Astrocyte (in vitro differentiated cells and primary cell): ENCODE measurements around the gene COPRS. TPM values are rescaled to one million over a fixed set of nuclear protein-coding genes. Genes with fewer than 3 reads are reported as not detected.

ENCODE experiments used
- DNase-seq: peaks from one replicate; pipeline ENCODE4 v3.0.0-alpha.2; 2010; ENCODE audit warnings: low read depth
- FAIRE-seq: peaks from 2 replicates; lab custom pipeline; 2011; peaks lifted over from hg19 to GRCh38; lab: Jason Lieb, UNC
- H2AFZ ChIP-seq: 2 replicates; pipeline ENCODE4 v1.6.0; 2012; ENCODE audit warnings: low read depth, low read length, inconsistent platforms
- H3K27ac ChIP-seq: 2 replicates; pipeline ENCODE4 v1.5.1; 2011; ENCODE audit warnings: low read depth, low read length, inconsistent platforms
- H3K27me3 ChIP-seq: 2 replicates; pipeline ENCODE4 v1.6.0; 2011; ENCODE audit warnings: low read length, inconsistent platforms; ENCODE audit not compliant: insufficient read depth
- H3K36me3 ChIP-seq: 2 replicates; pipeline ENCODE4 v1.5.1; 2011; ENCODE audit warnings: low read length, inconsistent platforms; ENCODE audit not compliant: insufficient read depth
- H3K4me1 ChIP-seq: 2 replicates; pipeline ENCODE4 v1.5.1; 2011; ENCODE audit warnings: low read length, inconsistent platforms; ENCODE audit not compliant: insufficient read depth
- H3K4me2 ChIP-seq: 2 replicates; pipeline ENCODE4 v1.6.0; 2012; ENCODE audit warnings: low read length, inconsistent platforms
- H3K4me3 ChIP-seq: 2 replicates; pipeline ENCODE4 v1.5.1; 2011; ENCODE audit warnings: low read depth, mild to moderate bottlenecking, low read length, inconsistent platforms; ENCODE audit not compliant: insufficient read depth
- H3K79me2 ChIP-seq: 2 replicates; pipeline ENCODE4 v1.6.0; 2012; ENCODE audit warnings: mild to moderate bottlenecking, low read length, inconsistent platforms; ENCODE audit not compliant: insufficient read depth
- H3K9ac ChIP-seq: 2 replicates; pipeline ENCODE4 v1.6.0; 2012; ENCODE audit warnings: mild to moderate bottlenecking, low read length, inconsistent platforms
- H3K9me3 ChIP-seq: 2 replicates; pipeline ENCODE4 v1.5.1; 2012; ENCODE audit warnings: low read depth, mild to moderate bottlenecking, low read length, inconsistent platforms; ENCODE audit not compliant: insufficient read depth
- H4K20me1 ChIP-seq: 2 replicates; pipeline ENCODE4 v1.6.0; 2012; ENCODE audit warnings: low read length, inconsistent platforms; ENCODE audit not compliant: insufficient read depth
- H3K27ac Mint-ChIP-seq: one replicate; pipeline ENCODE4 v1.8.0; 2021; ENCODE audit warnings: mild to moderate bottlenecking, mixed read lengths; ENCODE audit not compliant: unreplicated experiment
- H3K27me3 Mint-ChIP-seq: one replicate; pipeline ENCODE4 v1.8.0; 2021; ENCODE audit warnings: low read depth, mixed read lengths; ENCODE audit not compliant: unreplicated experiment
- H3K36me3 Mint-ChIP-seq: one replicate; pipeline ENCODE4 v1.8.0; 2021; ENCODE audit warnings: low read depth, mixed read lengths; ENCODE audit not compliant: unreplicated experiment
- H3K4me1 Mint-ChIP-seq: one replicate; pipeline ENCODE4 v1.8.0; 2021; ENCODE audit warnings: low read depth, mixed read lengths; ENCODE audit not compliant: unreplicated experiment
- H3K4me3 Mint-ChIP-seq: one replicate; pipeline ENCODE4 v1.8.0; 2021; ENCODE audit warnings: mild to moderate bottlenecking, moderate library complexity, mixed read lengths; ENCODE audit not compliant: unreplicated experiment
- H3K9me3 Mint-ChIP-seq: one replicate; pipeline ENCODE4 v1.8.0; 2021; ENCODE audit warnings: mild to moderate bottlenecking, mixed read lengths; ENCODE audit not compliant: unreplicated experiment
- EZH2 ChIP-seq: IDR thresholded peaks from 2 replicates; pipeline ENCODE4 v1.6.1; 2012; ENCODE audit warnings: mild to moderate bottlenecking, low read length, inconsistent platforms; ENCODE audit not compliant: insufficient read depth
- total RNA-seq: library from RNA; stranded (reverse); gene quantifications from 2 replicates; pipeline ENCODE4 v1.2.1, GENCODE V29; 2021
- TF ChIP-seq, protein P1 (sequence below): IDR thresholded peaks from 2 replicates; pipeline ENCODE4 v1.5.1; 2011; ENCODE audit warnings: low read depth, mild to moderate bottlenecking, inconsistent platforms, low read length, moderate library complexity; ENCODE audit not compliant: insufficient read depth

The COPRS gene
- total RNA-seq, 1 donor from 2014 or later = 27.8 TPM

DNA sequence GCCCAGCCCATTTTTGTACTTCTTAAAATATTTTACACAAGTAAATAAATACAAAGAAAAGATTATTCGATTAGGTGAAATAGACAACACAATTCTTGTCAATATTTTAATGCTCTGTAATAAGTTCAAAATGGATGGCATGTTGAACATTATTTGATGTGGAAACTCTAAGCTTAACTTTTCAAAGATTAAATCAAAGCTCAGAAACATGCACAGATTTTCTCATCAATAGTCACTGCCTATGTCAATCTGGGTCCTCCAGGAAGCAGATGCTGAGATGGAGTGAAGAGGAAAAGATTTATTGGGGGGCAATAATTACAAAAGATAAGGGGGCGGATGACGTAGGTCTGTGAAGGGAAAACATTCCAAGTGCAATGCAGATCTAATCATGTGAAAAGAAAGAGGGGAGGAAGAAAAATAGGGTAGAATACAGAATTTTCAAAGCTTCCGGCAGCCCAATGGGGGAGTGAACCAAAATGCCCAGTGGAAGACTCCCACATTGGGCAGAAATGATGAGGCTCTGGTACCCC is 50.5 kb downstream of the COPRS start:
- Mint-ChIP-seq H3K27me3 (peaks cover 4% of the 10 kb centered on the region), H3K36me3 (no peaks in the 10 kb centered on the region), H3K4me1 (no peaks in the 10 kb centered on the region), H3K4me3 (no peak overlapping the region), H3K27ac (no peak overlapping the region), H3K9me3 (peaks cover 16% of the 10 kb centered on the region)
- FAIRE-seq = no peak
- H3K4me2 ChIP-seq = no peak overlapping the region
- H3K4me3 ChIP-seq = no peak overlapping the region
- H2AFZ ChIP-seq = no peak overlapping the region
- H3K9ac ChIP-seq = no peak overlapping the region
- no peaks in the 10 kb centered on the region for H4K20me1 ChIP-seq
- no peaks in the 10 kb centered on the region for H3K4me1 ChIP-seq
- no peaks in the 10 kb centered on the region for H3K36me3 ChIP-seq
- no peaks in the 10 kb centered on the region for H3K27me3 ChIP-seq
- no peak overlapping the region for H3K27ac ChIP-seq
- no peaks in the 10 kb centered on the region for H3K9me3 ChIP-seq
- no peak for TF ChIP-seq EZH2
- TF ChIP-seq, protein P1, sequence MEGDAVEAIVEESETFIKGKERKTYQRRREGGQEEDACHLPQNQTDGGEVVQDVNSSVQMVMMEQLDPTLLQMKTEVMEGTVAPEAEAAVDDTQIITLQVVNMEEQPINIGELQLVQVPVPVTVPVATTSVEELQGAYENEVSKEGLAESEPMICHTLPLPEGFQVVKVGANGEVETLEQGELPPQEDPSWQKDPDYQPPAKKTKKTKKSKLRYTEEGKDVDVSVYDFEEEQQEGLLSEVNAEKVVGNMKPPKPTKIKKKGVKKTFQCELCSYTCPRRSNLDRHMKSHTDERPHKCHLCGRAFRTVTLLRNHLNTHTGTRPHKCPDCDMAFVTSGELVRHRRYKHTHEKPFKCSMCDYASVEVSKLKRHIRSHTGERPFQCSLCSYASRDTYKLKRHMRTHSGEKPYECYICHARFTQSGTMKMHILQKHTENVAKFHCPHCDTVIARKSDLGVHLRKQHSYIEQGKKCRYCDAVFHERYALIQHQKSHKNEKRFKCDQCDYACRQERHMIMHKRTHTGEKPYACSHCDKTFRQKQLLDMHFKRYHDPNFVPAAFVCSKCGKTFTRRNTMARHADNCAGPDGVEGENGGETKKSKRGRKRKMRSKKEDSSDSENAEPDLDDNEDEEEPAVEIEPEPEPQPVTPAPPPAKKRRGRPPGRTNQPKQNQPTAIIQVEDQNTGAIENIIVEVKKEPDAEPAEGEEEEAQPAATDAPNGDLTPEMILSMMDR = no peak
- no peaks in the 10 kb centered on the region for H3K79me2 ChIP-seq
- no peak for DNase-seq

DNA sequence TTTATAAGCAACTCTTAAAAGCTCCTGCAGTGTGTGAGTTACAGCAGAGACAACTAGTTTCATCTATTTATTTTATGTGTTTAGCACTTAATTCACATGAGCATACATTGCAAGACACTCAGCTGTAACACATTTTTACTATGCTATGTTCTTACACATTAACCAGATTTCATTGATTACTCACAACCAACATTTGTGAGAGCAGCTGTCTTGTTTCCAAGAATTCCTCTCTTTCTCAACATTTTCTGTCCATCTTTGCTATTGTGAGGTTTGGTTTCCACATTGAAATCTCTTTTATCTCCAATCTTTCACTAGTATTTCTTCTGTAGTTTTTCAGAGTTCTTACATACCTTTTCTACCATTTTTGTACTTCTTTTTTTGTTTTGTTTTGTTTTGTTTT is 51.2 kb downstream of the COPRS start:
- Histone ChIP-seq H2AFZ (no peak overlapping the region), H3K4me2 (no peak overlapping the region), H3K27ac (no peak overlapping the region), H3K9me3 (no peaks in the 10 kb centered on the region), H3K4me1 (no peaks in the 10 kb centered on the region), H4K20me1 (no peaks in the 10 kb centered on the region), H3K36me3 (no peaks in the 10 kb centered on the region), H3K27me3 (no peaks in the 10 kb centered on the region), H3K79me2 (no peaks in the 10 kb centered on the region), H3K9ac (no peak overlapping the region), H3K4me3 (no peak overlapping the region)
- FAIRE-seq (no peak), DNase-seq (no peak)
- Mint-ChIP-seq H3K36me3 (no peaks in the 10 kb centered on the region), H3K27ac (no peak overlapping the region), H3K4me3 (no peak overlapping the region), H3K4me1 (no peaks in the 10 kb centered on the region), H3K9me3 (peaks cover 15% of the 10 kb centered on the region), H3K27me3 (peaks cover 2% of the 10 kb centered on the region)
- TF ChIP-seq EZH2 = no peak
- TF ChIP-seq, protein P1 = no peak

DNA sequence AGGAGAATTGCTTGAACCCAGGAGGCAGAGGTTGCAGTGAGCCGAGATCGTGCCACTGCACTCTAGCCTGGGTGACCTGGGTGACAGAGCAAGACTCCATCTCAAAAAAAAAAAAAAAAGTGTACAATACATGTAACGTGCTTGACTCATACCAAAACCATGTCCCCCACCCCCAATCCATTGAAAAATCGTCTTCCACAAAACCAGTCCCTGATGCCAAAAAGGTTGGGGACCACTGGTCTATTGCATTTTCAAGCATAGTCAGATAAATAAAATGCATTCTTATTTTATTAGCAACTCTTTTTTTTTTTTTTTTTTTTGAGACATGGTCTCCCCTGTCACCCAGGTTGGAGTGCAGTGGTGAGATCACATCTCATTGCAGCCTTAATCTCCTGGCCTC is 52.1 kb downstream of the COPRS start:
- no peak overlapping the region for H2AFZ ChIP-seq
- H3K4me3 ChIP-seq = no peak overlapping the region
- no peak overlapping the region for H3K4me2 ChIP-seq
- Mint-ChIP-seq H3K36me3 (no peaks in the 10 kb centered on the region), H3K27ac (no peak overlapping the region), H3K9me3 (peaks cover 15% of the 10 kb centered on the region), H3K4me1 (no peaks in the 10 kb centered on the region), H3K4me3 (no peak overlapping the region), H3K27me3 (peaks cover 6% of the 10 kb centered on the region)
- H3K4me1 ChIP-seq = no peaks in the 10 kb centered on the region
- no peaks in the 10 kb centered on the region for H3K9me3 ChIP-seq
- FAIRE-seq = no peak
- H4K20me1 ChIP-seq = no peaks in the 10 kb centered on the region
- no peaks in the 10 kb centered on the region for H3K27me3 ChIP-seq
- H3K9ac ChIP-seq = no peak overlapping the region
- H3K79me2 ChIP-seq = no peaks in the 10 kb centered on the region
- peak; percentile 20 for DNase-seq
- TF ChIP-seq EZH2 = no peak
- TF ChIP-seq, protein P1 = no peak
- H3K27ac ChIP-seq = no peak overlapping the region
- H3K36me3 ChIP-seq = no peaks in the 10 kb centered on the region
